Colonic mucosa (tissue), 4 donors: ENCODE data around the gene LRRFIP1. TPM values are rescaled to one million over a fixed set of nuclear protein-coding genes. Genes with fewer than 3 reads are reported as not detected.
A peak's percentile ranks its signal among the peaks of the same experiment; 100 is the strongest.

Source experiments
- DNase-seq: peaks from one replicate; pipeline ENCODE4 v3.0.0-alpha.2; 2020
- H3K27ac ChIP-seq: fragments of 200-600 bp; one replicate; pipeline ENCODE4 v1.8.0; 2021
- H3K27me3 ChIP-seq: fragments of 200-600 bp; one replicate; pipeline ENCODE4 v1.8.0; 2021
- H3K36me3 ChIP-seq: fragments of 200-600 bp; one replicate; pipeline ENCODE4 v1.8.0; 2021
- H3K4me1 ChIP-seq: fragments of 200-600 bp; one replicate; pipeline ENCODE4 v1.8.0; 2021; ENCODE audit warnings: mild to moderate bottlenecking
- H3K4me3 ChIP-seq: fragments of 200-600 bp; one replicate; pipeline ENCODE4 v1.8.0; 2021
- H3K9ac ChIP-seq, 2 donors: one replicate each; pipeline ENCODE4 v1.7.0; 2013; ENCODE audit warnings: control low read depth in 2 of 2, low read depth in 2 of 2, low read length in 2 of 2
- H3K9me3 ChIP-seq: fragments of 200-600 bp; one replicate; pipeline ENCODE4 v1.8.0; 2021
- CTCF ChIP-seq: fragments of 200-600 bp; IDR thresholded peaks from one replicate; pipeline ENCODE4 v1.8.0; 2022; ENCODE audit warnings: antibody characterized with exemption, mild to moderate bottlenecking
- intact Hi-C: fragments of 100-400 bp; cut with DNase I; formaldehyde crosslinking; loops from one replicate; pipeline ENCODE4 v1.14.1; 2022
- total RNA-seq, 2 donors: library from RNA; stranded (reverse); fragmentation: NEBNext Ultra II Directional in 1 of 2; extraction: Animal tissue kit (Norgen Biotek cat#: 25700) in 1 of 2; gene quantifications; one replicate each; pipeline ENCODE4 v1.2.1, GENCODE V29; 2021
- donor health status: healthy.
- donor health status: DM: no; HTN: no; CAD: no.
- donor health status: DM: no; HTN: no; CAD: no.

Gene LRRFIP1
- total RNA-seq, 2 donors from 2014 or later = 114 to 133 TPM

GRCh38 chr2:237712477-237713377 lies 85.3 kb downstream of the LRRFIP1 start:
- TF ChIP-seq CTCF = no peak
- H3K9me3 ChIP-seq = no peaks in the 10 kb centered on the region
- H3K36me3 ChIP-seq = no peaks in the 10 kb centered on the region
- no peak overlapping the region for H3K27ac ChIP-seq
- no peak overlapping the region for H3K9ac ChIP-seq
- H3K27me3 ChIP-seq = no peaks in the 10 kb centered on the region
- no peak overlapping the region for H3K4me3 ChIP-seq
- H3K4me1 ChIP-seq = no peaks in the 10 kb centered on the region
- intact Hi-C loops = no loop called here
- DNase-seq = no peak

GRCh38 chr2:237714690-237715458 lies 87.5 kb downstream of the LRRFIP1 start:
- no peak for DNase-seq
- Histone ChIP-seq H3K4me3 (peak overlapping the region; percentile 4), H3K4me1 (no peaks in the 10 kb centered on the region), H3K36me3 (no peaks in the 10 kb centered on the region), H3K9me3 (no peaks in the 10 kb centered on the region), H3K27me3 (no peaks in the 10 kb centered on the region), H3K9ac (peak overlapping the region; percentile 46 to 67), H3K27ac (peak overlapping the region; percentile 66)
- TF ChIP-seq CTCF = no peak
- intact Hi-C loops = no loop called here

DNA sequence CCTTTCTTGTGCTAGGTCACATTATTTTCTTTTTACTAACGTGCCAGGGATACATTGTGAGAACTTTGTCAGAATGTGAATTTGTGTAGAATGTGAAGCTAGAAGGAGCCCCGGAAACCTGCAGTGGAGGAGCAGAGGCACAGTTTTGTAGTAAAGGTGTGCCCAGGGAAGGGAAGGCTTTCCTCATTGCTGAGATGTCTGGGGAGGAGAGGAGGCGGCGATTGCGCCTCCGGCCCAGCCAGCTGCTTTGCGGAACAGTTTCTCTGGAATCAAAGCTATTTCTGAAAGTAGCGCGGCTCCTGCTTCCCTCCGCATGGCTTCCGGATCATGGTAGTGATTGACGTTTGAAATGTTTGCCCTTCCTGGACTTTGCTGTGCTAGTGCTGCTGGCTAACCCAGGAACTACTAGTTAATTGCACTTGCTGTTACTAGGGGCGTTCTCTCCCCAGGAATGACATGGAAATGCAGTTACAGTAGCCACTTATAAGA lies 88.1 kb downstream of the LRRFIP1 start:
- peak overlapping the region; percentile 46 to 67 for H3K9ac ChIP-seq
- no peaks in the 10 kb centered on the region for H3K36me3 ChIP-seq
- peak; percentile 81 for DNase-seq
- no peaks in the 10 kb centered on the region for H3K9me3 ChIP-seq
- no peaks in the 10 kb centered on the region for H3K4me1 ChIP-seq
- no peak for TF ChIP-seq CTCF
- H3K27ac ChIP-seq = peak overlapping the region; percentile 66
- H3K27me3 ChIP-seq = no peaks in the 10 kb centered on the region
- H3K4me3 ChIP-seq = peak overlapping the region; percentile 4
- intact Hi-C loops = no loop called here

- no peaks in the 10 kb centered on the region for H3K27me3 ChIP-seq
- no peaks in the 10 kb centered on the region for H3K4me1 ChIP-seq
- no peaks in the 10 kb centered on the region for H3K36me3 ChIP-seq
- no peak overlapping the region for H3K4me3 ChIP-seq
- H3K27ac ChIP-seq = peak overlapping the region; percentile 66
- H3K9ac ChIP-seq = peak overlapping the region in 1 of 2 donors; percentile 67
- no peak for TF ChIP-seq CTCF
- intact Hi-C loops = no loop called here
- DNase-seq = no peak
- H3K9me3 ChIP-seq = no peaks in the 10 kb centered on the region
Observed at GRCh38 chr2:237716011-237716410, 88.6 kb downstream of the LRRFIP1 start.

DNA sequence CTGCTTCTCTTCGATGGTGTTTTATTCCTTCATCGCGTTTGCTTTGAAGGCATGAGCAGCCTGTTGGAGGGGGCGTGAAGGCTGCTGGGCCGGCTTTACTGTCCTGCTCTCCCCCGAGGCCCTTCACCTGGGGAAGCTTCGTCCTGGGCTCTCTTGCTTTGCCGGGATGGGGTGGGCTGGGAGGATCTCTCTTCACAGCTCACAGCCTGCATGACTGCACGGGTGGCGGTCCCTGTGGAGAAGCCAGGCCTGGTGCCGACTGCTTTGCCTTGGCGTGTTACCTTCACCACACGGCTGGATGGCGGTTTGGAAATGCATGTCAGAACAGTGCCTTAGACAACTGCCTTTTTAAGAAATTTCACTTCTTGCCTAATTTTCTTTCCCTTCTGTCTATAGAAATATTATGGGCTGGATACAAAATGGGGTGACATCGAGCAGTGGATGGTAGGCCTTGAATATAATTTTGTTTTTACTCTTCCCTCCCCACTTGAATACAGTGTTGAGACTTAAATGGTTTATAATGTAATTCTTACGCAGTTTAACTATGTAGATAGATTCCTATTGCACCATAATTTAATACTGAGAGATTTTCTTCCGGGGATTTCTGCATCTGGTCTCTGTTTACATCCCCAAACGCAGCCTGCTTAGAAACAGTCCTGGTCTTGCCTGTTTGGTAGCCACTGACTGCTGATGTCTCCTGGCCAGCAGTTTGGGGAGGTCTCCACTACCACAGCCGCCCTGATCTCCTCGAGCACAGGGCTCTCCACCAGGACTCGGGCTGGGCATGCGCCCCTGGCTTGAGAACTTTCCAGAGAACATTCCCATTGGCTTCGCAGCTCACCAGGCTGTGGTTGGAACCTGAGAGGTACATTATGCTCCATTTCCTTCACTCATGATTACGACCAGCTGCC lies 90.2 kb downstream of the LRRFIP1 start:
- Histone ChIP-seq H3K27ac (peak overlapping the region; percentile 17), H3K27me3 (no peaks in the 10 kb centered on the region), H3K9me3 (no peaks in the 10 kb centered on the region), H3K4me1 (no peaks in the 10 kb centered on the region), H3K36me3 (no peaks in the 10 kb centered on the region), H3K4me3 (no peak overlapping the region), H3K9ac (no peak overlapping the region)
- intact Hi-C loops = no loop called here
- no peak for TF ChIP-seq CTCF
- DNase-seq = no peak
